Endothelial cell of umbilical vein (primary cell): ENCODE measurements around the gene RBX1.

Source experiments
- EZH2 ChIP-seq: IDR thresholded peaks from 2 replicates; pipeline ENCODE4 v1.6.1; 2012; ENCODE audit warnings: borderline replicate concordance, low read depth, mild to moderate bottlenecking, moderate library complexity, low read length, inconsistent platforms; ENCODE audit not compliant: severe bottlenecking
- MYC ChIP-seq: IDR thresholded peaks from one replicate; pipeline ENCODE4 v1.6.1; 2011; ENCODE audit warnings: mild to moderate bottlenecking, low read depth, low read length
- POLR2A ChIP-seq: IDR thresholded peaks from 2 replicates; pipeline ENCODE4 v1.6.1; 2012; ENCODE audit warnings: low read depth, mild to moderate bottlenecking, control low read depth, low read length
- POLR2AphosphoS5 ChIP-seq: IDR thresholded peaks from 2 replicates; pipeline ENCODE4 v1.6.1; 2012; ENCODE audit warnings: low read depth, mild to moderate bottlenecking, control low read depth, low read length, moderate library complexity; ENCODE audit not compliant: insufficient read depth
- TF ChIP-seq, protein P1 (sequence below), 2 donors: IDR thresholded peaks; 1 replicate in 1 of 2; 2 replicates in 1 of 2; pipeline ENCODE4 v1.5.1; 2011; ENCODE audit warnings: low read length in 2 of 2, mild to moderate bottlenecking in 2 of 2, moderate library complexity in 2 of 2, control low read depth in 1 of 2, inconsistent platforms in 1 of 2, low read depth in 1 of 2; ENCODE audit not compliant: insufficient read depth in 1 of 2; ENCODE audit errors: extremely low read depth in 1 of 2

DNA sequence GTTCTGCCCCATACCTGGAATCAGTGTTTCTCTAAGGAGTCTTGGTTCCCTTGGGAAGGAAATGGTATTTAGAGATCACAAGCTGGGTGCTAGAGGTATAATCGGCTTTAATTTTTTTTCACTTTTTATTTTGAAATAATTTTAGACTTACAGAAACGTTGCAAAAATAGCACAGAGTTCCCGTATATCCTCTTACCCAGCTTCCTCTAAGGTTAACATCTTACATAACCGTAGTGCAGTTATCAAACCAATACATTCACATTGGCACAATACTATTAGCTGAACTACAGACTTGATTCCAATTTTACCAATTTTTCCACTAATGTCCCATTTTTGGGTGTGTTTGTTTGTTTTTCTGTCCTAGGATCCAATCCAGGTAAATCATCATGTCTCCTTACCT is 63.8 kb downstream of the RBX1 start:
- TF ChIP-seq, protein P1, sequence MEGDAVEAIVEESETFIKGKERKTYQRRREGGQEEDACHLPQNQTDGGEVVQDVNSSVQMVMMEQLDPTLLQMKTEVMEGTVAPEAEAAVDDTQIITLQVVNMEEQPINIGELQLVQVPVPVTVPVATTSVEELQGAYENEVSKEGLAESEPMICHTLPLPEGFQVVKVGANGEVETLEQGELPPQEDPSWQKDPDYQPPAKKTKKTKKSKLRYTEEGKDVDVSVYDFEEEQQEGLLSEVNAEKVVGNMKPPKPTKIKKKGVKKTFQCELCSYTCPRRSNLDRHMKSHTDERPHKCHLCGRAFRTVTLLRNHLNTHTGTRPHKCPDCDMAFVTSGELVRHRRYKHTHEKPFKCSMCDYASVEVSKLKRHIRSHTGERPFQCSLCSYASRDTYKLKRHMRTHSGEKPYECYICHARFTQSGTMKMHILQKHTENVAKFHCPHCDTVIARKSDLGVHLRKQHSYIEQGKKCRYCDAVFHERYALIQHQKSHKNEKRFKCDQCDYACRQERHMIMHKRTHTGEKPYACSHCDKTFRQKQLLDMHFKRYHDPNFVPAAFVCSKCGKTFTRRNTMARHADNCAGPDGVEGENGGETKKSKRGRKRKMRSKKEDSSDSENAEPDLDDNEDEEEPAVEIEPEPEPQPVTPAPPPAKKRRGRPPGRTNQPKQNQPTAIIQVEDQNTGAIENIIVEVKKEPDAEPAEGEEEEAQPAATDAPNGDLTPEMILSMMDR (IDR thresholded peaks at IDR 0.05; ENCODE audit: extremely low read depth in 1 of 2, insufficient read depth in 1 of 2, low read depth in 1 of 2, low read length in 2 of 2): no peak
- TF ChIP-seq POLR2AphosphoS5 (no peak), EZH2 (no peak), POLR2A (no peak), MYC (no peak)
